K562 (cell line): ENCODE measurements around the gene ZNRF3. TPM values are rescaled to one million over a fixed set of nuclear protein-coding genes. Genes with fewer than 3 reads are reported as not detected.

Experiments
- DMBX1 ChIP-seq: fragments of 250-450 bp; sonication (Bioruptor Pico); IDR thresholded peaks from 2 replicates; pipeline ENCODE4 v1.8.0; 2022; ENCODE audit warnings: inconsistent platforms, mild to moderate bottlenecking, moderate library complexity, borderline replicate concordance
- FOXA1 ChIP-seq: fragments of 450-650 bp; IDR thresholded peaks from 2 replicates; pipeline ENCODE4 v1.6.1; 2016; ENCODE audit warnings: mild to moderate bottlenecking, borderline replicate concordance
- MEF2A ChIP-seq: IDR thresholded peaks from 2 replicates; pipeline ENCODE4 v1.6.1; 2011; ENCODE audit warnings: low read depth, mild to moderate bottlenecking, low read length, moderate library complexity; ENCODE audit not compliant: control insufficient read depth
- NELFE ChIP-seq: IDR thresholded peaks from 2 replicates; pipeline ENCODE4 v1.6.1; 2011; ENCODE audit warnings: mild to moderate bottlenecking; ENCODE audit not compliant: insufficient read depth, insufficient read length
- NRF1 ChIP-seq, 2 experiments: fragments of 450-650 bp; IDR thresholded peaks in 1 of 2; conservative IDR thresholded peaks in 1 of 2; 2 replicates each; pipeline ENCODE4 v1.6.1; 2014; ENCODE audit warnings: mild to moderate bottlenecking in 2 of 2
- PBX2 ChIP-seq, 2 experiments: IDR thresholded peaks in 1 of 2; conservative IDR thresholded peaks in 1 of 2; 2 replicates each; pipeline ENCODE4 v1.6.1; 2016; ENCODE audit warnings: low read depth in 2 of 2, mild to moderate bottlenecking in 1 of 2, missing compliant biosample characterization in 1 of 2, missing genetic modification characterization in 1 of 2, moderate library complexity in 1 of 2
- TEAD4 ChIP-seq, 2 experiments: sonication (generic) in 1 of 2; formaldehyde crosslinking in 1 of 2; IDR thresholded peaks; 2 replicates each; pipeline versions ENCODE4 v1.6.1 to v1.8.0; 2012 to 2022; ENCODE audit warnings: borderline replicate concordance in 1 of 2, inconsistent platforms in 1 of 2, low read length in 1 of 2, mild to moderate bottlenecking in 1 of 2, missing genetic modification reagents in 1 of 2
- ZNF175 ChIP-seq: fragments of 200-800 bp; sonication (Bioruptor generic); IDR thresholded peaks from 2 replicates; pipeline ENCODE4 v1.6.1; 2016; ENCODE audit warnings: low read depth, mild to moderate bottlenecking, missing genetic modification characterization, missing compliant biosample characterization
- ZNF449 ChIP-seq: fragments of 250-450 bp; sonication (Bioruptor Pico); IDR thresholded peaks from 2 replicates; pipeline ENCODE4 v1.8.0; 2022; ENCODE audit warnings: moderate library complexity, mild to moderate bottlenecking, inconsistent platforms
- polyA plus RNA-seq, 8 experiments: library from polyadenylated mRNA; depleted of rRNA in 4 of 8; stranded (reverse) in 5 of 8; unstranded in 3 of 8; fragments of >200 nt; fragmentation: Nextera tagmentation in 2 of 8; fragmentation: Illumina TruSeq in 1 of 8; extraction: Ambion mirVana in 2 of 8; extraction: Trizol in 1 of 8; gene quantifications; 2 replicates each; pipeline versions ENCODE4 v1.2.1 to v1.2.3, GENCODE V29; 2011 to 2014; ENCODE audit warnings: inconsistent platforms in 1 of 8, missing spikeins in 1 of 8
- total RNA-seq, 7 experiments: library from RNA; depleted of rRNA in 6 of 7; stranded (reverse); fragments of >200 nt in 6 of 7; fragmentation: Illumina TruSeq in 2 of 7; extraction: Trizol in 2 of 7; gene quantifications; 2 replicates each; pipeline versions ENCODE4 v1.2.1 to v1.2.3, GENCODE V29; 2011 to 2021; ENCODE audit warnings: low replicate concordance in 1 of 7
- TF ChIP-seq, protein P1 (sequence below): sonication (generic); formaldehyde crosslinking; IDR thresholded peaks from 2 replicates; pipeline ENCODE4 v1.8.1; 2022; ENCODE audit warnings: missing genetic modification reagents
- TF ChIP-seq, protein P2 (sequence below): fragments of 200-800 bp; sonication (Bioruptor generic); IDR thresholded peaks from 2 replicates; pipeline ENCODE4 v1.6.1; 2016; ENCODE audit warnings: missing genetic modification characterization, missing compliant biosample characterization

The ZNRF3 gene
- total and polyA plus RNA-seq, 9 of the 15 experiments (the other 6 are each of a cell fraction or from before 2014, with no cell fraction given), result 0.41 to 5.9 (median 1.7) TPM

- TF ChIP-seq PBX2 (CRISPR knock-in tag; IDR thresholded peaks at IDR 0.05; ENCODE audit: low read depth) (no peak), PBX2 (tag; conservative IDR thresholded peaks at IDR 0.05; ENCODE audit: low read depth) (peak; percentile 32; the same call in 1 of the 2 replicates), FOXA1 (no peak), NRF1 (conservative IDR thresholded peaks at IDR 0.05 in 1 of 2, IDR thresholded peaks at IDR 0.05 in 1 of 2) (0 out of 4 replicates have a peak, but pooled peaks of 1 of the 2 experiments have one; percentile 12), TEAD4 (IDR thresholded peaks at IDR 0.05; ENCODE audit: low read length) (peak; percentile 64), TEAD4 (CRISPR knock-in tag; IDR thresholded peaks at IDR 0.05; ENCODE audit: borderline replicate concordance) (no peak), NELFE (no peak), DMBX1 (CRISPR knock-in tag) (peak; percentile 82; the same call in 1 of the 2 replicates), ZNF449 (CRISPR knock-in tag) (peak; percentile 79; the same call in 1 of the 2 replicates), MEF2A (no peak), ZNF175 (CRISPR knock-in tag) (peak; percentile 88)
- TF ChIP-seq, protein P1, sequence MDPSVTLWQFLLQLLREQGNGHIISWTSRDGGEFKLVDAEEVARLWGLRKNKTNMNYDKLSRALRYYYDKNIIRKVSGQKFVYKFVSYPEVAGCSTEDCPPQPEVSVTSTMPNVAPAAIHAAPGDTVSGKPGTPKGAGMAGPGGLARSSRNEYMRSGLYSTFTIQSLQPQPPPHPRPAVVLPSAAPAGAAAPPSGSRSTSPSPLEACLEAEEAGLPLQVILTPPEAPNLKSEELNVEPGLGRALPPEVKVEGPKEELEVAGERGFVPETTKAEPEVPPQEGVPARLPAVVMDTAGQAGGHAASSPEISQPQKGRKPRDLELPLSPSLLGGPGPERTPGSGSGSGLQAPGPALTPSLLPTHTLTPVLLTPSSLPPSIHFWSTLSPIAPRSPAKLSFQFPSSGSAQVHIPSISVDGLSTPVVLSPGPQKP (CRISPR knock-in tag), result no peak
- TF ChIP-seq, protein P2, sequence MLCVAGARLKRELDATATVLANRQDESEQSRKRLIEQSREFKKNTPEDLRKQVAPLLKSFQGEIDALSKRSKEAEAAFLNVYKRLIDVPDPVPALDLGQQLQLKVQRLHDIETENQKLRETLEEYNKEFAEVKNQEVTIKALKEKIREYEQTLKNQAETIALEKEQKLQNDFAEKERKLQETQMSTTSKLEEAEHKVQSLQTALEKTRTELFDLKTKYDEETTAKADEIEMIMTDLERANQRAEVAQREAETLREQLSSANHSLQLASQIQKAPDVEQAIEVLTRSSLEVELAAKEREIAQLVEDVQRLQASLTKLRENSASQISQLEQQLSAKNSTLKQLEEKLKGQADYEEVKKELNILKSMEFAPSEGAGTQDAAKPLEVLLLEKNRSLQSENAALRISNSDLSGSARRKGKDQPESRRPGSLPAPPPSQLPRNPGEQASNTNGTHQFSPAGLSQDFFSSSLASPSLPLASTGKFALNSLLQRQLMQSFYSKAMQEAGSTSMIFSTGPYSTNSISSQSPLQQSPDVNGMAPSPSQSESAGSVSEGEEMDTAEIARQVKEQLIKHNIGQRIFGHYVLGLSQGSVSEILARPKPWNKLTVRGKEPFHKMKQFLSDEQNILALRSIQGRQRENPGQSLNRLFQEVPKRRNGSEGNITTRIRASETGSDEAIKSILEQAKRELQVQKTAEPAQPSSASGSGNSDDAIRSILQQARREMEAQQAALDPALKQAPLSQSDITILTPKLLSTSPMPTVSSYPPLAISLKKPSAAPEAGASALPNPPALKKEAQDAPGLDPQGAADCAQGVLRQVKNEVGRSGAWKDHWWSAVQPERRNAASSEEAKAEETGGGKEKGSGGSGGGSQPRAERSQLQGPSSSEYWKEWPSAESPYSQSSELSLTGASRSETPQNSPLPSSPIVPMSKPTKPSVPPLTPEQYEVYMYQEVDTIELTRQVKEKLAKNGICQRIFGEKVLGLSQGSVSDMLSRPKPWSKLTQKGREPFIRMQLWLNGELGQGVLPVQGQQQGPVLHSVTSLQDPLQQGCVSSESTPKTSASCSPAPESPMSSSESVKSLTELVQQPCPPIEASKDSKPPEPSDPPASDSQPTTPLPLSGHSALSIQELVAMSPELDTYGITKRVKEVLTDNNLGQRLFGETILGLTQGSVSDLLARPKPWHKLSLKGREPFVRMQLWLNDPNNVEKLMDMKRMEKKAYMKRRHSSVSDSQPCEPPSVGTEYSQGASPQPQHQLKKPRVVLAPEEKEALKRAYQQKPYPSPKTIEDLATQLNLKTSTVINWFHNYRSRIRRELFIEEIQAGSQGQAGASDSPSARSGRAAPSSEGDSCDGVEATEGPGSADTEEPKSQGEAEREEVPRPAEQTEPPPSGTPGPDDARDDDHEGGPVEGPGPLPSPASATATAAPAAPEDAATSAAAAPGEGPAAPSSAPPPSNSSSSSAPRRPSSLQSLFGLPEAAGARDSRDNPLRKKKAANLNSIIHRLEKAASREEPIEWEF (CRISPR knock-in tag), result 0 out of 2 replicates have a peak, but pooled peaks have one; percentile 48
Observed at GRCh38 chr22:29096736-29097669, 213.6 kb downstream of the ZNRF3 start (continued).
